HepG2 (cell line): ENCODE data around the gene TRMU. TPM values are rescaled to one million over a fixed set of nuclear protein-coding genes. Genes with fewer than 3 reads are reported as not detected.

Source experiments
- ATAC-seq: fragments of 200-7000 bp; cut with Tn5 transposase; 3 replicates; pipeline ENCODE4 v1.9.1; 2020; ENCODE audit warnings: mild to moderate bottlenecking, moderate library complexity
- BruUV-seq: library from RNA; stranded (reverse); fragments of 400-500 nt; replicated peaks from 2 replicates; lab custom pipeline; 2021; lab: Mats Ljungman, UMichigan
- CTCF ChIA-PET: fragments of 300-600 bp; formaldehyde crosslinking; extraction: SDS; loops from one replicate; lab custom pipeline; 2021; ENCODE audit warnings: low total read pairs, inconsistent platforms, low intra/inter-chr PET ratio; lab: Yijun Ruan, JAX
- POLR2A ChIA-PET: fragments of 350-600 bp; sonication (Branson Sonifier 250); formaldehyde crosslinking; loops from one replicate; lab custom pipeline; 2020; ENCODE audit warnings: antibody characterized with exemption, inconsistent platforms; lab: Yijun Ruan, JAX
- DNase-seq: peaks from one replicate; pipeline ENCODE4 v3.0.0-alpha.2; 2015; ENCODE audit warnings: low spot score
- FAIRE-seq: peaks from 3 replicates; lab custom pipeline; 2011; peaks lifted over from hg19 to GRCh38; lab: Jason Lieb, UNC
- H2AFZ ChIP-seq: one replicate; pipeline ENCODE4 v1.6.1; 2011; ENCODE audit warnings: low read length, inconsistent platforms
- H3K27ac ChIP-seq: fragments of 300-600 bp; 3 replicates; pipeline ENCODE4 v1.8.0; 2011; ENCODE audit warnings: mixed run types, mild to moderate bottlenecking, mixed read lengths, low read length, inconsistent platforms; ENCODE audit not compliant: insufficient read depth; ENCODE audit errors: extremely low read length
- H3K27me3 ChIP-seq, 2 experiments: fragments of 200-600 bp in 1 of 2; 2 replicates in 1 of 2; 3 replicates in 1 of 2; pipeline versions ENCODE4 v1.6.0 to v1.8.0; 2011; ENCODE audit warnings: low read length in 2 of 2, mild to moderate bottlenecking in 2 of 2, moderate library complexity in 2 of 2, inconsistent platforms in 1 of 2; ENCODE audit not compliant: insufficient read depth in 2 of 2, control insufficient read depth in 1 of 2
- H3K36me3 ChIP-seq, 2 experiments: fragments of 200-600 bp in 1 of 2; replicated peaks in 1 of 2; 2 replicates in 1 of 2; 3 replicates in 1 of 2; pipeline versions ENCODE4 v1.5.1 to v1.8.0; 2011; ENCODE audit warnings: low read length in 2 of 2, inconsistent platforms in 1 of 2; ENCODE audit not compliant: insufficient read depth in 2 of 2, control insufficient read depth in 1 of 2
- H3K4me1 ChIP-seq: 2 replicates; pipeline ENCODE4 v1.5.1; 2012; ENCODE audit warnings: low read length, inconsistent platforms; ENCODE audit not compliant: insufficient read depth
- H3K4me2 ChIP-seq: 2 replicates; pipeline ENCODE4 v1.6.0; 2011; ENCODE audit warnings: low read depth, low read length, inconsistent platforms
- H3K4me3 ChIP-seq, 3 experiments: fragments of 200-600 bp in 1 of 3; sonication (generic), shearing (Covaris generic) in 1 of 3; replicated peaks in 1 of 3; 2 replicates each; pipeline ENCODE4 v1.5.1; 2011 to 2016; ENCODE audit warnings: low read length in 3 of 3, inconsistent platforms in 2 of 3, low read depth in 2 of 3, mild to moderate bottlenecking in 2 of 3, control low read depth in 1 of 3, mixed read lengths in 1 of 3; ENCODE audit not compliant: insufficient read depth in 1 of 3
- H3K79me2 ChIP-seq: one replicate; pipeline ENCODE4 v1.6.1; 2011; ENCODE audit warnings: low read length, inconsistent platforms; ENCODE audit not compliant: insufficient read depth
- H3K9ac ChIP-seq: 2 replicates; pipeline ENCODE4 v1.6.0; 2011; ENCODE audit warnings: mild to moderate bottlenecking, low read depth, low read length, inconsistent platforms; ENCODE audit not compliant: insufficient read depth
- H3K9me3 ChIP-seq: 2 replicates; pipeline ENCODE4 v1.5.1; 2012; ENCODE audit warnings: mild to moderate bottlenecking, low read length
- H4K20me1 ChIP-seq: 2 replicates; pipeline ENCODE4 v1.6.0; 2011; ENCODE audit warnings: inconsistent platforms, mild to moderate bottlenecking, low read length, moderate library complexity; ENCODE audit not compliant: insufficient read depth
- HDAC2 ChIP-seq: sonication (generic); formaldehyde crosslinking; IDR thresholded peaks from 2 replicates; pipeline ENCODE4 v1.4.0; 2020; ENCODE audit warnings: missing genetic modification reagents
- HNF4G ChIP-seq, 2 experiments: sonication (generic) in 1 of 2; formaldehyde crosslinking in 1 of 2; IDR thresholded peaks; 2 replicates each; pipeline versions ENCODE4 v1.4.0 to v1.6.1; 2011 to 2020; ENCODE audit warnings: borderline replicate concordance in 2 of 2, low read depth in 2 of 2, mild to moderate bottlenecking in 2 of 2, low read length in 1 of 2, missing genetic modification reagents in 1 of 2, moderate library complexity in 1 of 2
- KLF9 ChIP-seq: IDR thresholded peaks from 2 replicates; pipeline ENCODE4 v1.6.1; 2016; ENCODE audit warnings: low read depth
- LBX2 ChIP-seq: sonication (generic); formaldehyde crosslinking; IDR thresholded peaks from 2 replicates; pipeline ENCODE4 v1.5.0; 2020; ENCODE audit warnings: missing genetic modification reagents, mild to moderate bottlenecking, borderline replicate concordance
- MTA1 ChIP-seq: sonication (generic); formaldehyde crosslinking; IDR thresholded peaks from 2 replicates; pipeline ENCODE4 v1.4.0; 2020; ENCODE audit warnings: missing genetic modification reagents, mild to moderate bottlenecking, borderline replicate concordance
- NR1H2 ChIP-seq: sonication (generic); formaldehyde crosslinking; IDR thresholded peaks from 2 replicates; pipeline ENCODE4 v1.8.1; 2022; ENCODE audit warnings: low read depth, missing genetic modification reagents, borderline replicate concordance
- PPARG ChIP-seq: conservative IDR thresholded peaks from 2 replicates; pipeline ENCODE4 v1.6.1; 2016; ENCODE audit warnings: missing biosample characterization, missing genetic modification reagents
- SP140L ChIP-seq: sonication (generic); formaldehyde crosslinking; IDR thresholded peaks from 2 replicates; pipeline ENCODE4 v1.4.0; 2020; ENCODE audit warnings: missing genetic modification reagents, borderline replicate concordance
- ZNF34 ChIP-seq: sonication (generic); formaldehyde crosslinking; IDR thresholded peaks from 2 replicates; pipeline ENCODE4 v1.4.0; 2020; ENCODE audit warnings: mild to moderate bottlenecking, missing genetic modification reagents, borderline replicate concordance
- ZNF343 ChIP-seq: sonication (generic); formaldehyde crosslinking; IDR thresholded peaks from 2 replicates; pipeline ENCODE4 v1.4.0; 2020; ENCODE audit warnings: mild to moderate bottlenecking, missing genetic modification reagents
- ZNF609 ChIP-seq: sonication (generic); formaldehyde crosslinking; IDR thresholded peaks from 2 replicates; pipeline ENCODE4 v1.4.0; 2020; ENCODE audit warnings: mild to moderate bottlenecking, missing genetic modification reagents, borderline replicate concordance
- ZNF646 ChIP-seq: sonication (generic); formaldehyde crosslinking; IDR thresholded peaks from 2 replicates; pipeline ENCODE4 v1.9.0; 2021; ENCODE audit warnings: mild to moderate bottlenecking, missing genetic modification reagents
- WGBS: methylation state at CpG from one replicate; pipeline ENCODE4 v1.1.6; 2017; ENCODE audit warnings: low lambda C conversion rate; 5-methylcytosine and 5-hydroxymethylcytosine counted together
- in situ Hi-C: cut with HindIII; loops from 2 replicates; pipeline ENCODE4 v1.10.0; 2017; ENCODE audit warnings: low pct_unique_long_range_greater_than_20kb; ENCODE audit not compliant: extremely low pct_ligation_motif_present
- intact Hi-C: fragments of 100-400 bp; cut with micrococcal nuclease; formaldehyde crosslinking; loops from one replicate; pipeline ENCODE4 v1.10.0; 2022; ENCODE audit not compliant: unreplicated experiment
- polyA plus RNA-seq, 8 experiments: library from polyadenylated mRNA; depleted of rRNA in 3 of 8; stranded (reverse) in 7 of 8; unstranded in 1 of 8; fragments of >200 nt; fragmentation: Illumina TruSeq in 4 of 8; extraction: Trizol in 4 of 8; gene quantifications; 2 replicates each; pipeline versions ENCODE4 v1.2.1 to v1.2.3, GENCODE V29; 2011 to 2016; ENCODE audit warnings: low read depth in 4 of 8, missing spikeins in 1 of 8, mixed read lengths in 1 of 8; ENCODE audit not compliant: insufficient read depth in 1 of 8
- total RNA-seq, 5 experiments: library from RNA; depleted of rRNA; stranded (reverse); fragments of >200 nt; fragmentation: Illumina TruSeq; extraction: Trizol; gene quantifications; 2 replicates each; pipeline ENCODE4 v1.2.3, GENCODE V29; 2016; ENCODE audit warnings: low read depth in 1 of 5

Gene TRMU
- total and polyA plus RNA-seq, 2 of the 13 experiments (the other 11 are each of a cell fraction or from before 2014, with no cell fraction given), result 31.0 to 50.2 TPM

GRCh38 chr22:46353483-46354105 lies 18.1 kb downstream of the TRMU start:
- POLR2A ChIA-PET, result interaction anchor here (0.6 kb wide), 1 partner anchor 166 kb away, joined by 3 read pairs; no protein-coding TSS in a partner anchor
- WGBS, result 95% methylated on average over 8 of the region's 8 CpGs
- no peak for FAIRE-seq
- TF ChIP-seq MTA1 (CRISPR knock-in tag) (no peak), ZNF343 (CRISPR knock-in tag) (no peak), NR1H2 (CRISPR knock-in tag) (no peak), ZNF646 (no peak), HDAC2 (CRISPR knock-in tag) (no peak), HNF4G (IDR thresholded peaks at IDR 0.05; ENCODE audit: borderline replicate concordance, low read depth, low read length) (no peak), HNF4G (CRISPR knock-in tag; IDR thresholded peaks at IDR 0.05; ENCODE audit: borderline replicate concordance, low read depth) (no peak), ZNF609 (CRISPR knock-in tag) (no peak), LBX2 (no peak), KLF9 (no peak), ZNF34 (CRISPR knock-in tag) (no peak), SP140L (CRISPR knock-in tag) (no peak), PPARG (CRISPR knock-in tag) (no peak)

More at GRCh38 chr22:46353483-46354105, 18.1 kb downstream of the TRMU start:
- H3K9ac ChIP-seq, result no peak overlapping the region
- no peak for DNase-seq
- no peak overlapping the region for H3K4me3 ChIP-seq
- CTCF ChIA-PET, result no interaction called here
- H4K20me1 ChIP-seq, result no peaks in the 10 kb centered on the region
- intact Hi-C loops (no loop called here), in situ Hi-C loops (no loop called here)
- H2AFZ ChIP-seq, result no peak overlapping the region
- peaks cover 44 to 80% of the 10 kb centered on the region in 2 experiments for H3K36me3 ChIP-seq
- BruUV-seq, result no TSS peak
- ATAC-seq, result no peak
- no peaks in the 10 kb centered on the region for H3K9me3 ChIP-seq
- no peaks in the 10 kb centered on the region for H3K79me2 ChIP-seq
- H3K4me2 ChIP-seq, result no peak overlapping the region
- H3K27me3 ChIP-seq, result no peaks in the 10 kb centered on the region
- no peak overlapping the region for H3K27ac ChIP-seq
- H3K4me1 ChIP-seq, result no peaks in the 10 kb centered on the region
